Measurements from ENCODE around the gene SUPT20HL2. TPM values are rescaled to one million over a fixed set of nuclear protein-coding genes. Genes with fewer than 3 reads are reported as not detected.

Gene SUPT20HL2
- total and polyA plus RNA-seq, 4 donors, result not detected

DNA sequence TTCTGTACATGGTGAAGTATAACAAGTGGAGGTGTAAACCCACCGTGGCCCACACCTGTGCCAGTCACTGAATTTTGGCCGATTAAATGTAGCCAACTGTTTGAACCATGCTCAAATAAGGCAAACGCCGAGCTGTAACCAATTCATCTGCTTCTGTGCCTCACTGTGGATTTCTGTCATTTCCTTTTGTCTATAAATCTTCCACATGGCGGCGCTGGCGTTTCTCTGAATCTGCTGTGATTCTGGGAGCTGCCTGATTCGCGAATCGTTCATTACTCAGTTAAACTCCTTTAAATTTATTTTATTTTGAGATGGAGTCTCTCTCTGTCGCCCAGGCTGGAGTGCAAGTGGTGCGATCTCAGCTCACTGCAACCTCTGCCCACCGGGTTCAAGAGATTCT is 19.2 kb downstream of the SUPT20HL2 start:
- TF ChIP-seq, protein P1, sequence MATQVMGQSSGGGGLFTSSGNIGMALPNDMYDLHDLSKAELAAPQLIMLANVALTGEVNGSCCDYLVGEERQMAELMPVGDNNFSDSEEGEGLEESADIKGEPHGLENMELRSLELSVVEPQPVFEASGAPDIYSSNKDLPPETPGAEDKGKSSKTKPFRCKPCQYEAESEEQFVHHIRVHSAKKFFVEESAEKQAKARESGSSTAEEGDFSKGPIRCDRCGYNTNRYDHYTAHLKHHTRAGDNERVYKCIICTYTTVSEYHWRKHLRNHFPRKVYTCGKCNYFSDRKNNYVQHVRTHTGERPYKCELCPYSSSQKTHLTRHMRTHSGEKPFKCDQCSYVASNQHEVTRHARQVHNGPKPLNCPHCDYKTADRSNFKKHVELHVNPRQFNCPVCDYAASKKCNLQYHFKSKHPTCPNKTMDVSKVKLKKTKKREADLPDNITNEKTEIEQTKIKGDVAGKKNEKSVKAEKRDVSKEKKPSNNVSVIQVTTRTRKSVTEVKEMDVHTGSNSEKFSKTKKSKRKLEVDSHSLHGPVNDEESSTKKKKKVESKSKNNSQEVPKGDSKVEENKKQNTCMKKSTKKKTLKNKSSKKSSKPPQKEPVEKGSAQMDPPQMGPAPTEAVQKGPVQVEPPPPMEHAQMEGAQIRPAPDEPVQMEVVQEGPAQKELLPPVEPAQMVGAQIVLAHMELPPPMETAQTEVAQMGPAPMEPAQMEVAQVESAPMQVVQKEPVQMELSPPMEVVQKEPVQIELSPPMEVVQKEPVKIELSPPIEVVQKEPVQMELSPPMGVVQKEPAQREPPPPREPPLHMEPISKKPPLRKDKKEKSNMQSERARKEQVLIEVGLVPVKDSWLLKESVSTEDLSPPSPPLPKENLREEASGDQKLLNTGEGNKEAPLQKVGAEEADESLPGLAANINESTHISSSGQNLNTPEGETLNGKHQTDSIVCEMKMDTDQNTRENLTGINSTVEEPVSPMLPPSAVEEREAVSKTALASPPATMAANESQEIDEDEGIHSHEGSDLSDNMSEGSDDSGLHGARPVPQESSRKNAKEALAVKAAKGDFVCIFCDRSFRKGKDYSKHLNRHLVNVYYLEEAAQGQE (IDR thresholded peaks at IDR 0.05), result no peak
- TF ChIP-seq TAF1 (conservative IDR thresholded peaks at IDR 0.05), result no peak
- no peak for TF ChIP-seq GABPA (IDR thresholded peaks at IDR 0.05 in 1 of 2, conservative IDR thresholded peaks at IDR 0.05 in 1 of 2)
- peak in 1 of 2 donors; percentile 30 for TF ChIP-seq RAD21 (IDR thresholded peaks at IDR 0.05)
- TF ChIP-seq ATF3 (IDR thresholded peaks at IDR 0.05), result no peak
- no peak for DNase-seq (ENCODE audit: low spot score)
- WGBS, result 60% methylated on average over 13 of the region's 13 CpGs

DNA sequence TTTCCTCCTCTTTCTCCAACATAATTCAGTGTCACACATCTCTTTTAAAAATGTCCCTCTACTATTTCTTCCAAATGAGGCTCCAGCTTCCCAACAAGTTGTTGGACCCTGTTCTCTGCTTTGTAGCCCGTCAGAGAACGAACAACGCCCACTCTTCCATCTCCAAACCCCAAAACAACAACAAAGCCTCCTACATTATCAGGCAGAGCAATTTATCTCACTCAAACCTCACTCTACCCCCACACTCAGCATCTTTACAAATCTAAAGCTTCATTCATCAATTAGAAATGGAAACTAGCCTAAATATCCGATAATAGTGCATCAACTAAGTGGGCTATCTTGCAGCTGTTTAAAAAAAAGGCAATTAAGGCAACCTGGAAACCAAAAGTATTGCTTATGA is 20.5 kb downstream of the SUPT20HL2 start:
- H3K36me3 ChIP-seq (ENCODE audit: control insufficient read depth in 4 of 4, insufficient read depth in 3 of 4, low read depth in 1 of 4, low read length in 3 of 4), result no peaks in the 10 kb centered on the region
- H3K4me1 ChIP-seq (ENCODE audit: control insufficient read depth in 4 of 4, insufficient read depth in 4 of 4, low read length in 3 of 4), result peaks cover 0 to 3% (median 0%) of the 10 kb centered on the region in 4 donors
- TF ChIP-seq ATF3 (IDR thresholded peaks at IDR 0.05), result no peak
- no peak for TF ChIP-seq RAD21 (IDR thresholded peaks at IDR 0.05)
- TF ChIP-seq RXRA (IDR thresholded peaks at IDR 0.05), result no peak
- TF ChIP-seq, protein P1 (IDR thresholded peaks at IDR 0.05), result no peak
- TF ChIP-seq SP1 (IDR thresholded peaks at IDR 0.05), result no peak
- TF ChIP-seq, protein P2, sequence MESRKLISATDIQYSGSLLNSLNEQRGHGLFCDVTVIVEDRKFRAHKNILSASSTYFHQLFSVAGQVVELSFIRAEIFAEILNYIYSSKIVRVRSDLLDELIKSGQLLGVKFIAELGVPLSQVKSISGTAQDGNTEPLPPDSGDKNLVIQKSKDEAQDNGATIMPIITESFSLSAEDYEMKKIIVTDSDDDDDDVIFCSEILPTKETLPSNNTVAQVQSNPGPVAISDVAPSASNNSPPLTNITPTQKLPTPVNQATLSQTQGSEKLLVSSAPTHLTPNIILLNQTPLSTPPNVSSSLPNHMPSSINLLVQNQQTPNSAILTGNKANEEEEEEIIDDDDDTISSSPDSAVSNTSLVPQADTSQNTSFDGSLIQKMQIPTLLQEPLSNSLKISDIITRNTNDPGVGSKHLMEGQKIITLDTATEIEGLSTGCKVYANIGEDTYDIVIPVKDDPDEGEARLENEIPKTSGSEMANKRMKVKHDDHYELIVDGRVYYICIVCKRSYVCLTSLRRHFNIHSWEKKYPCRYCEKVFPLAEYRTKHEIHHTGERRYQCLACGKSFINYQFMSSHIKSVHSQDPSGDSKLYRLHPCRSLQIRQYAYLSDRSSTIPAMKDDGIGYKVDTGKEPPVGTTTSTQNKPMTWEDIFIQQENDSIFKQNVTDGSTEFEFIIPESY (IDR thresholded peaks at IDR 0.05), result no peak
- TF ChIP-seq YY1 (IDR thresholded peaks at IDR 0.05), result no peak
- no peak for TF ChIP-seq HNF4A (conservative IDR thresholded peaks at IDR 0.05)
- no peak for TF ChIP-seq FOXA1 (IDR thresholded peaks at IDR 0.05)
- TF ChIP-seq CTCF (IDR thresholded peaks at IDR 0.05; ENCODE audit: low read depth, low read length, missing input control), result no peak
- TF ChIP-seq TAF1 (conservative IDR thresholded peaks at IDR 0.05), result no peak
- no peak for TF ChIP-seq NR2F2 (IDR thresholded peaks at IDR 0.05)
- no peak for TF ChIP-seq JUND (IDR thresholded peaks at IDR 0.05)
- no peak for TF ChIP-seq EGR1 (IDR thresholded peaks at IDR 0.05; ENCODE audit: low read depth in 2 of 2)
- TF ChIP-seq MAX (IDR thresholded peaks at IDR 0.05), result no peak
- TF ChIP-seq GABPA (IDR thresholded peaks at IDR 0.05 in 1 of 2, conservative IDR thresholded peaks at IDR 0.05 in 1 of 2), result no peak
- TF ChIP-seq HNF4G (IDR thresholded peaks at IDR 0.05), result no peak
- no peak for TF ChIP-seq FOXA2 (IDR thresholded peaks at IDR 0.05)
- WGBS, result 86% methylated on average over 4 of the region's 4 CpGs
- no peak overlapping the region for H3K4me3 ChIP-seq (ENCODE audit: low read depth in 1 of 3, low read length in 3 of 3)
- no peaks in the 10 kb centered on the region for H3K27me3 ChIP-seq (ENCODE audit: control insufficient read depth in 4 of 4, insufficient read depth in 4 of 4, low read length in 3 of 4)
- H3K9me3 ChIP-seq (ENCODE audit: control insufficient read depth in 4 of 4, low read length in 3 of 4), result no peaks in the 10 kb centered on the region
- no peak for DNase-seq (ENCODE audit: low spot score)
- H3K27ac ChIP-seq (ENCODE audit: low read depth in 1 of 2, low read length in 2 of 2), result no peak overlapping the region
- H3K9ac ChIP-seq (ENCODE audit: low read depth in 1 of 2, low read length in 2 of 2), result no peak overlapping the region

More for the DNA sequence above, 19.2 kb downstream of the SUPT20HL2 start:
- Histone ChIP-seq H3K27ac (ENCODE audit: low read depth in 1 of 2, low read length in 2 of 2) (no peak overlapping the region), H3K4me3 (ENCODE audit: low read depth in 1 of 3, low read length in 3 of 3) (no peak overlapping the region), H3K9me3 (ENCODE audit: control insufficient read depth in 4 of 4, low read length in 3 of 4) (no peaks in the 10 kb centered on the region), H3K36me3 (ENCODE audit: control insufficient read depth in 4 of 4, insufficient read depth in 3 of 4, low read depth in 1 of 4, low read length in 3 of 4) (no peaks in the 10 kb centered on the region), H3K4me1 (ENCODE audit: control insufficient read depth in 4 of 4, insufficient read depth in 4 of 4, low read length in 3 of 4) (peaks cover 0 to 2% (median 0%) of the 10 kb centered on the region in 4 donors), H3K27me3 (ENCODE audit: control insufficient read depth in 4 of 4, insufficient read depth in 4 of 4, low read length in 3 of 4) (no peaks in the 10 kb centered on the region), H3K9ac (ENCODE audit: low read depth in 1 of 2, low read length in 2 of 2) (no peak overlapping the region)

Measured in liver (tissue), 9 donors.